HG03432 (cell line): Measurements from ENCODE around the gene NXPE4.
"Not testable (repeated sequence)": the region's sequence is repeated elsewhere in the genome, so short reads cannot be mapped to it uniquely, and the experiment has no call there.

Experiments used
- ATAC-seq: cut with Tn5 transposase; IDR thresholded peaks from one replicate; pipeline ENCODE4 v1.9.1; 2021; ENCODE audit warnings: mild to moderate bottlenecking, moderate library complexity; ENCODE audit not compliant: unreplicated experiment

The NXPE4 gene

DNA sequence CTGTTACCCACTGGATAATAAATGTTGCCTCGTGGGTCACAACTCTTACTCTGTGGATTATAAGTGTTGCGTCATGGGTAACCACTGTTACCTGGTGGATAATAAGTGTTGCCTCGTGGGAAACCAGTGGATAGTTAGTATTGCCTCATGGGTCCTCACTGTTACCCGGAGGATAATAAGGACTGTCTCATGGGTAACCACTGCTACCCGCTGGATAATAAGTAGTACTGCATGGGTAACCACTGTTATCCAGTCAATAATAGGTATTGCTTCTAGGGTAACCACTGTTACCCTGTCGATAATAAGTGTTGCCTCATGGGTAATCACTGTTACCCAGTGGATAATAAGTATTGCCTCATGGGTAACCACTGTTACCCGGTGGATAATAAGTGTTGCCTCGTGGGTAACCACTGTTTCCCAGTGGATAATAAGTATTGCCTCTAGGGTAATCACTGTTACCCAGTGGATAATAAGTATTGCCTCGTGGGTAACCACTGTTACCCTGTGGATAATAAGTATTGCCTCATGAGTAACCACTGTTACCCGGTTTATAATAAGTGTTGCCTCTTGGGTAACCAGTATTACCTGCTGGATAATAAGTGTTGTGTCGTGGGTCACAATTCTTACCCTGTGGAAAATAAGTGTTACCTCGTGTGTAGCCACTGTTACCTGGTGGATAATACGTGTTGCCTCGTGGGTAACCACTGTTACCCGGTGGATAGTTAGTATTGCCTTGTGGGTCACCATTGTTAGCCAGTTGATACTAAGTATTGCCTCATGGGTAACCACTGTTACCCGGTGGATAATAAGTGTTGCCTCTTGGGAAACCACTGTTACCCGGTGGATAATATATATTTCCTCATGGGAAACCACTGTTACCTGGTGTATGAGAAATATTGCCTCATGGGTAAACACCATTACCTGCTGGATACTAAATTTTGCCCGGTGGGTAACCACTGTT, 15.7 kb upstream of the NXPE4 start:
- ATAC-seq: no peak

DNA sequence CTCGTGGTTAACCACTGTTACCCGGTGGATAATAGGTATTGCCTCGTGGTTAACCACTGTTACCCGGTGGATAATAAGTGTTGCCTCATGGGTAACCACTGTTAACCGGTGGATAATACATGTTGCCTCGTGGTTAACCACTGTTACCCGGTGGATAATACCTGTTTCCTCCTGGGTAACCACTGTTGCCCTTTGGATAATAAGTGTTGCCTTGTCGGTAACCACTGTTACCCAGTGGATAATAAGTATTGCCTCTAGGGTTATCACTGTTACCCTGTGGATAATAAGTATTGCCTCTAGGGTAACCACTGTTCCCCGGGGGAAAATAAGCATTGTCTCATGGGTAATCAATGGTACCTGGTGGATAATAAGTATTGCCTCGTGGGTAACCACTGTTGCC, 15.0 kb upstream of the NXPE4 start:
- ATAC-seq: no peak

- ATAC-seq: no peak
These were observed 13.8 kb upstream of the NXPE4 start for GRCh38 chr11:114609429-114609828.

- ATAC-seq: not testable (repeated sequence)
These were observed 13.0 kb upstream of the NXPE4 start for GRCh38 chr11:114608605-114609004.

GRCh38 chr11:114607753-114608459, 12.3 kb upstream of the NXPE4 start:
- ATAC-seq: peak; percentile 34

DNA sequence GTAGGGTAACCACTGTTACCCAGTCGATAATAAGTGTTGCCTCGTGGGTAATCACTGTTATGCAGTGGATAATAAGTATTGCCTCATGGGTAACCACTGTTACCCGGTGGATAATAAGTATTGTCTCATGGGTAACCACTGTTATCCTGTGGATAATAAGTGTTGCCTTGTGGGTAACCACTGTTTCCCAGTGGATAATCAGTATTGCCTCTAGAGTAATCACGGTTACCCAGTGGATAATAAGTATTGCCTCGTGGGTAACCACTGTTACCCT, 11.2 kb upstream of the NXPE4 start:
- ATAC-seq: not testable (repeated sequence)

GRCh38 chr11:114606003-114606801, 10.6 kb upstream of the NXPE4 start:
- no peak for ATAC-seq

DNA sequence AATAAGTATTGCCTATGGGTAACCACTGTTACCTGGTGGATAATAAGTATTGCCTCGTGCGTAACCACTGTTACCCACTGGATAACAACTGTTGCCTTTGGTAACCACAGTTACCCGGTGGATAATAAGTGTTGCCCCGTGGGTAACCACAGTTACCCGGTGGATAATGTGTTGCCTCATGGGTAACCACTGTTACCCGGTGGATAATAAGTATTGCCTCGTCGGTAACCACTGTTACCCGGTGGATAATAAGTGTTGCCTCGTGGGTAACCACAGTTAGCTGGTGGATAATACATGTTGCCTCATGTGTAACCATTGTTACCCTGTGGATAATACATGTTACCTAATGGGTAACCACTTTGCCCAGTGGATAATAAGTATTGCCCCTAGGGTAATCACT, 9.8 kb upstream of the NXPE4 start:
- no peak for ATAC-seq

- no peak for ATAC-seq
These were observed 9.3 kb upstream of the NXPE4 start for GRCh38 chr11:114604886-114605285.

GRCh38 chr11:114604179-114604813, 8.7 kb upstream of the NXPE4 start:
- no peak for ATAC-seq

GRCh38 chr11:114603151-114603550, 7.6 kb upstream of the NXPE4 start:
- not testable (repeated sequence) for ATAC-seq

DNA sequence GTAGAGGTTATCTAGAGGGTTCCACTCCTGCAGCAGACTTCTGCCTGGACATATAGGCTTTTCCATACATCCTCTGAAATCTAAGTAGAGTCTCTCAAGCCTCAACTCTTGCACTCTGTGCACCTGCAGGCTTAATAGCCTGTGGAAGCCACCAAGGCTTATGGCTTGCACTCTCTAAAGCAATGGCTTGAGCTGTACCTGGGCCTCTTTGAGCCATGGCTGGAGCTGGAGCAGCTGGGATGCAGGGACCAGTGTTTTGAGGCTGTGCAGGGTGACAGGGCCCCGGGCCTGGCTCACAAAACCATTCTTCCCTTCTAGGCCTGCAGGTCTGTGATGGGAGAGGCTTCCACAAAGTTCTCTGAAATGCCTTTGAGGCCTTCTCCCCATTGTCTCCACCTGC, 2.9 kb upstream of the NXPE4 start:
- no peak for ATAC-seq

DNA sequence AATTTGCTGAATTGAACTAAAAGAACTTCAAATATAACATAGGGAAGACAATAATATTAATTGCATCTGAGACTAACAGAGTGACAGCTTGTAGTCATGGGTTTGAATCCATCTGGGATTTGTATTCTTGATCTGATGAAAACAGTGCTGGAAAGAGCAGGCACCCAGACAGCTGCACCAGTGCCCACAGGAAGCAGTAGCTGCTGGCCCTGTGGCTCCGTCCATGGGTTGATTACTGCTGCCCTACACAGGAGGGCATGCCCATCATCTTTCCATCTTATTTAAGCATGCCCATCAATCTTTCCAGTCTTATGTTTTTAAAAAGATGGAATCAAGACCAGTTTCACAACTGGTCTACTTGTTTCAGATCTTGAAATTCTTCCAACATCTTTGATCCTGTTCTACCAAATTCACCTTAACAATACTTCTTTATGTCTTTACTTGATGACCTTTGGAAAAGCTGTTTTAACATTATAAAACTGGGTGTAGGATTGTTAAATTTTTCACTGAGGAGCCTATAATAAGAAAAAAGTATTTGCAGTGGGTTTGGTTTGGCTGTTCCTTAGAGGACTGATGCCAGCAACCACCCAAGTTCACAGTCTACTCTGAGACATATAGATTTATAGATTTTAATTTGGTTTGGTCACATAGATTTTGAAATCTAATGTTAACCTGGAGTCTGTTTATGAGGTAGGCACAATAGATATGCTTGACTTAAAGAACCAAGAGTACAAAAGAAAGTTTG, 761 bp upstream of the NXPE4 start:
- ATAC-seq: no peak

GRCh38 chr11:114594703-114595102, 883 bp downstream of the NXPE4 start:
- no peak for ATAC-seq

DNA sequence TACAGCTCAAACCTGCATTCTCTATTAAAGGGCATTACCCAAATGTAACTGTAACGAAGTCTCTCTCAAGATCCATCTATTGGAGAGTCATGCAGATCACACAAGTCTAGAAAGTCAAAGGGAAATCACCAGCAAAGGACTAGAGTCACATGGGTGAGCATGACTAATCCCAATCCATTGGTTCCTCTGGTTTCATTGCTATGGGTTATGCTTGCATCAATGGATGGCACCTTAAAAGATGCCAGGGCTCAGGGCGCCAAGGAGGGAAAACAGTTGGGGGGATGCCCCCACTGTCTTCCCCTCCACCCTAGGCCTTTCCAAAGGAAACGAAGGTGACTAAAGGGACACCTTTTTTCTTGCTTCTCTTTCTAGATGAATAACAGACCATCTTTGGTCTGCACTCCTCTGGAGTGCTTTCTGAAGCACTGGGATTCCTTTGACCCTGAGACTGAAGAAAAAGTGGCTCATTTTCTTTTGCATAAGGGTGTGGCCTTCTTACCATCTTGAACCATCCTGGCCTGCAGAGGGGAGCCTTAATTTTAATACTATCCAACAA, 8.1 kb downstream of the NXPE4 start:
- no peak for ATAC-seq

DNA sequence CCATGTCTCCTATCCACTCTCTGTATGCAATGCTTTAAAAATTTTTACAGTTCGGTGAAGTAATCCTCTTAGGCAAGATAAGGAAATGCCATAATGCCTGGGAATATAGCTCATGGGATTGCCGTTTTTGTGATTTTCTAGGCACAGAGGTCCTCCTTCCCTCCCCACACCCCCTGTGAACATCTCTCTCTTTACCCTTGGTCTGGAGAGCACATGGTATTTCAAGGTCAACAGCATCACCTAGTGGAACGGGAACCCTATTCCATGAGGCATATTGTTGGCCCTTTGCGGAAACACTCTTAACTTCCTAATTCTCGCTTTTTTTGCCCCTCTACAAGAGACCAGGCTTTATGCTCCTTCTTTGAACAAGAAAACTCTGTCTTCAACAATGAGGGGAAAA, 8.8 kb downstream of the NXPE4 start:
- no peak for ATAC-seq

GRCh38 chr11:114571712-114572111, 23.9 kb downstream of the NXPE4 start:
- no peak for ATAC-seq

GRCh38 chr11:114569801-114570200, 25.8 kb downstream of the NXPE4 start:
- ATAC-seq: no peak

DNA sequence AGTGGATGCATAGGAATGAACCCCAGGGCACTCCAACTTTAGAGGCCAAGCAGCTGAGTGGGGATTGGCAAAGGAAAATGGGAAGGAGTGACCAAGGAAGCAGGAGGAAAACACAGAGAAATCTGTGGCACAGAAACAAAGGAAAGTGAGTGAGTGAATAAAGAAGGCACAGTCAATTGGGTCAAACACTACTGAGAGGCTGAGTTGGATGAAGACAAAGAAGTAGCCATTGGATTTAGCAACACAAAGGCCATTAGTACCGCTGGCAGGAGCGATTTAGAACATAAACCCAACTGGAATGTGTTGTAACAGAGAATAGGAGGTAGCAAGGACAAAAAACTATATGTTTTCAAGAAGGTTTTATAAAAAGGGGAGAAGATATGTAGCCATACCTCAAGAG, 29.3 kb downstream of the NXPE4 start:
- no peak for ATAC-seq

DNA sequence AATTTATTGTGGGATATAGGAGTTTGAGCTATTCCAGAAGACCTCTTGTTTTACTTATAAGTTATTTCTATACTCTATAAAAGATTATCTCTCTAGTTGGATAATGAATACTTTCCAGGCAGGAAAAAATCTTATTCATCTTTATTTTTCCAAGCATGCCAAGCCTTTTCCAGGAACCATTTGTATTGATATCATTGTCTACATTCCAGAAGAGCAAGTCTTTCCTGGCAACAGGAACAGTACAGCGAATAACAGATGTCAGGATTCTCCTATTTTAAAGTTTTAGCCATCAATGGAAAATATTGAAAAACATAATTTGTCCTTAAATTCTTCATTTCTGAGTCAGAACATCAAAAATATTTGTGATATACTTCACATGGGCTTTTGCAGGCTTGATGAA, 30.8 kb downstream of the NXPE4 start:
- no peak for ATAC-seq
